GM21529 (cell line): ENCODE results near the gene PATL1.
"Not testable (repeated sequence)": the region's sequence is repeated elsewhere in the genome, so short reads cannot be mapped to it uniquely, and the experiment has no call there.

Experiments
- ATAC-seq: cut with Tn5 transposase; IDR thresholded peaks from one replicate; pipeline ENCODE4 v1.9.1; 2021; ENCODE audit not compliant: unreplicated experiment

PATL1 gene

GRCh38 chr11:59676205-59676604 is 7.4 kb upstream of the PATL1 start:
- ATAC-seq = no peak

GRCh38 chr11:59674291-59674690 is 5.5 kb upstream of the PATL1 start:
- no peak for ATAC-seq

- ATAC-seq = no peak
These were observed 4.5 kb upstream of the PATL1 start for GRCh38 chr11:59673291-59673690.

GRCh38 chr11:59671471-59671870 is 2.6 kb upstream of the PATL1 start:
- ATAC-seq = no peak

- no peak for ATAC-seq
These were observed 773 bp upstream of the PATL1 start for GRCh38 chr11:59669611-59670009.

- peak; percentile 27 for ATAC-seq
These were observed 468 bp downstream of the PATL1 start for GRCh38 chr11:59668188-59668949.

GRCh38 chr11:59667812-59668187 is 1.0 kb downstream of the PATL1 start:
- no peak for ATAC-seq

GRCh38 chr11:59666969-59667368 is 1.9 kb downstream of the PATL1 start:
- ATAC-seq = no peak

GRCh38 chr11:59660621-59661020 is 8.2 kb downstream of the PATL1 start:
- no peak for ATAC-seq

GRCh38 chr11:59659981-59660380 is 8.9 kb downstream of the PATL1 start:
- ATAC-seq = no peak

- ATAC-seq = no peak
These were observed 10.8 kb downstream of the PATL1 start for GRCh38 chr11:59658036-59658435.

GRCh38 chr11:59654893-59655292 is 13.9 kb downstream of the PATL1 start:
- no peak for ATAC-seq

GRCh38 chr11:59647245-59647980 is 21.4 kb downstream of the PATL1 start:
- no peak for ATAC-seq

- ATAC-seq = no peak
These were observed 24.3 kb downstream of the PATL1 start for GRCh38 chr11:59644528-59644927.

- ATAC-seq = no peak
These were observed 25.4 kb downstream of the PATL1 start for GRCh38 chr11:59643390-59643789.

- ATAC-seq = no peak
These were observed 27.7 kb downstream of the PATL1 start for GRCh38 chr11:59641156-59641555.

- ATAC-seq = no peak
These were observed 38.3 kb downstream of the PATL1 start for GRCh38 chr11:59630493-59630892.

- ATAC-seq = no peak
These were observed 38.8 kb downstream of the PATL1 start for GRCh38 chr11:59629996-59630395.

- ATAC-seq = not testable (repeated sequence)
These were observed 41.9 kb downstream of the PATL1 start for GRCh38 chr11:59626969-59627368.

- ATAC-seq = no peak
These were observed 43.1 kb downstream of the PATL1 start for GRCh38 chr11:59625703-59626102.

- no peak for ATAC-seq
These were observed 51.0 kb downstream of the PATL1 start for GRCh38 chr11:59617876-59618275.

GRCh38 chr11:59616396-59616982 is 52.3 kb downstream of the PATL1 start:
- ATAC-seq = no peak
